Right lobe of liver (tissue), 4 donors: Measurements from ENCODE around the gene GRIP1.

Experiments
- CTCF ChIP-seq, 4 donors: fragments of 200-600 bp in 3 of 4; fragments of 450-650 bp in 1 of 4; IDR thresholded peaks; one replicate each; pipeline versions ENCODE4 v1.5.1 to v1.8.0; 2016 to 2022; ENCODE audit warnings: antibody characterized with exemption in 4 of 4, mild to moderate bottlenecking in 2 of 4
- POLR2A ChIP-seq: fragments of 450-650 bp; IDR thresholded peaks from one replicate; pipeline ENCODE4 v1.6.1; 2017; ENCODE audit warnings: antibody characterized with exemption, mild to moderate bottlenecking
- donor health status: DM: no; HTN: no; CAD: no.
- donor health status: DM: no; HTN: no; CAD: no.
- donor health status: DM: no; HTN: yes; CAD: no.

- no peak for TF ChIP-seq CTCF (IDR thresholded peaks at IDR 0.05)
- TF ChIP-seq POLR2A = no peak
Measured at GRCh38 chr12:66594688-66595087, 84.2 kb downstream of the GRIP1 start.
